Activated CD4-positive, alpha-beta T cell treated with anti-CD3 and anti-CD28 coated beads, Interleukin-2, amount 10 ng/mL, durations not matched to agents 24 days and 14 days (primary cell): ENCODE measurements around the gene CDKAL1. TPM values are rescaled to one million over a fixed set of nuclear protein-coding genes. Genes with fewer than 3 reads are reported as not detected.

Experiments
- DNase-seq: peaks from one replicate; pipeline ENCODE4 v3.0.0; 2022
- H3K27ac Mint-ChIP-seq: one replicate; pipeline ENCODE4 v1.8.0; 2022; ENCODE audit warnings: mild to moderate bottlenecking, mixed read lengths
- H3K27me3 Mint-ChIP-seq: one replicate; pipeline ENCODE4 v1.8.0; 2022; ENCODE audit warnings: mixed read lengths
- H3K36me3 Mint-ChIP-seq: one replicate; pipeline ENCODE4 v1.8.0; 2022; ENCODE audit warnings: low read depth, mild to moderate bottlenecking, mixed read lengths
- H3K4me1 Mint-ChIP-seq: one replicate; pipeline ENCODE4 v1.8.0; 2021; ENCODE audit warnings: mixed read lengths
- H3K4me3 Mint-ChIP-seq: one replicate; pipeline ENCODE4 v1.8.0; 2022; ENCODE audit warnings: mild to moderate bottlenecking, moderate library complexity, mixed read lengths
- H3K9me3 Mint-ChIP-seq: one replicate; pipeline ENCODE4 v1.8.0; 2021; ENCODE audit warnings: mixed read lengths
- intact Hi-C: fragments of 100-400 bp; cut with micrococcal nuclease; formaldehyde crosslinking; loops from one replicate; pipeline ENCODE4 v1.15.1; 2023
- total RNA-seq: library from RNA; stranded (reverse); gene quantifications from 2 replicates; pipeline ENCODE4 v1.2.3, GENCODE V29; 2022

CDKAL1 gene
- total RNA-seq, 1 donor from 2014 or later: 29.1 TPM

DNA sequence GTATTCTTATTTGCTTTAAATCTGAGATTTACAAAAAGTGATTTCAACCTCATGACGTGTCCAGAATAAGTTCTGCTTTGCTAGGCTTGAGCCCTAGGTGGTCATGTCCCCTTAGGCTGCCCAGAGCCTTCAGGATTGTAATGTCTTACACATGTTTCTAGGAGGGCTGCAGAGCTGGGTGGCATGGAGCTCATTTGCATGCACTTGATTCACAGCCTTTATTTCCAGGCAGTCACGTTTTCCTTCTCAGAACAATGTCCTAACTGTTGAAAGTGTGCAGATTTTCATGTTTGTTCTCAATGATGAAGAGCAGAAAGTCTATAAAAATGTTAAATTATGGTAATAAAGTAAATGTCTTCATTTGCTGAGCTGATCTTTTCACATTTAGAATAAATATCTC lies 610.7 kb downstream of the CDKAL1 start:
- no peak overlapping the region for H3K27ac Mint-ChIP-seq

DNA sequence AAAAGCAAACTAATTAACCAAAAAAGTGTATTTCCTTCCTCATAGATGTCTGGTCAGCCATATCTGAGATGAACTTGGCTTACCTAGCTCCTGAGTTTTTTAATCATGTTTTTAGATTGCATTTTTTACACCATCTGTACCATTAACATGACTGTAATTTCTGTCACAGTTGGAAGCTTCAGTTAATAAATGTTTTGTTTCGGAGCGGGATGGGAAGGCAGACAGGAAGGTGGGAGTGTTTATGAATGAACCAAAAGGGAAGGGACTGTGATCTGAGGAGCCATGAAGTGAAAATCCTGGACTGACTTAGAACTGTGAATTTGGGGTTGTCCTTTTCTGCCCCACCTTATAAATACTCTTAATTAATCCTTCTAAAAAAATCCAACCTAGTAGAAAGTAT lies 613.7 kb downstream of the CDKAL1 start:
- H3K36me3 Mint-ChIP-seq: no peaks in the 10 kb centered on the region
- H3K4me1 Mint-ChIP-seq: no peaks in the 10 kb centered on the region
- DNase-seq: no peak
- no peak overlapping the region for H3K4me3 Mint-ChIP-seq
- no peaks in the 10 kb centered on the region for H3K27me3 Mint-ChIP-seq
- H3K9me3 Mint-ChIP-seq: no peaks in the 10 kb centered on the region
- intact Hi-C loops: no loop called here
- H3K27ac Mint-ChIP-seq: no peak overlapping the region

More for the DNA sequence above, 610.7 kb downstream of the CDKAL1 start:
- intact Hi-C loops: no loop called here
- Mint-ChIP-seq H3K36me3 (peaks cover 7% of the 10 kb centered on the region), H3K27me3 (no peaks in the 10 kb centered on the region), H3K4me1 (no peaks in the 10 kb centered on the region), H3K9me3 (peaks cover 3% of the 10 kb centered on the region), H3K4me3 (no peak overlapping the region)
- no peak for DNase-seq

DNA sequence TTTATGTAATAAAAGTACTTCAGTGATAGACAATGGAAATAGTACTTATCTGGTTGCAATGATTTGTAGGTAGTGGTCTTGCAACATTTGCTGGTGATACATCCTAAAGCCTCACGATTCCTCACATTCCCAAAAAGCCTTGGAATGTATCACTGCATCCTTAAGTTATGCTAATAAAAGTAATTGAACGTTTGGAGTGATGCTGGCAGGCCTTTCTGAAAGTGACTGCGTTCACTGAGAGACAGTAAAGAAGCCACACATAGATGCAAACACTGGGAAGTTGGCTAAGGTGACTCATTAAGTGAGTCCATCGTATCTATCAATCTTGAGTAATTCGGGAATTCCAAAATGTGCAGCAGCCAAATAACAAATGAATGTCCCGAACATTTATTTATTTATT lies 615.2 kb downstream of the CDKAL1 start:
- Mint-ChIP-seq H3K27me3 (no peaks in the 10 kb centered on the region), H3K36me3 (no peaks in the 10 kb centered on the region)

DNA sequence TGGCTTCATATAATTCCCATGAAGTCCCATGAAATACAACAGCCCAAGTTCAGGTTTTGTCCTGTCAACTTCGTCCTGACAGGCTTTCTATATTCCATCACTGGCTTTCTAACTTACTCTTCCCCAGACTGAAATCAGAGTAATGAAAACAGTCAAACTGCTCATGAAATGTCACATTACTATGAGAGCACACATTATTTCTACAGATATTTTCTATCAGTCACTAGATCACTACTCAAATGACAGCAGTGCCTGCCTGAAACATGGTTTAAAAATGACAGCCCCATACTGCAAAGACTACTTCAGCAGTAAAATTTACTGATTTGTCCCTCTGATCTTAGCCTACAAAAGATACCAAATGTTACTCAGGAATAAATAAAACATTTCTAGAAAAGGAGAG lies 616.4 kb downstream of the CDKAL1 start:
- Mint-ChIP-seq H3K9me3 (no peaks in the 10 kb centered on the region), H3K36me3 (no peaks in the 10 kb centered on the region), H3K27ac (no peak overlapping the region), H3K27me3 (no peaks in the 10 kb centered on the region), H3K4me1 (no peaks in the 10 kb centered on the region), H3K4me3 (no peak overlapping the region)
- no peak for DNase-seq
- intact Hi-C loops: loop anchor here (10.0 kb wide), 1 partner anchor 236 kb away; no protein-coding TSS in a partner anchor

More for the DNA sequence above, 615.2 kb downstream of the CDKAL1 start:
- Mint-ChIP-seq H3K27ac (no peak overlapping the region), H3K4me1 (no peaks in the 10 kb centered on the region), H3K9me3 (no peaks in the 10 kb centered on the region), H3K4me3 (no peak overlapping the region)
- no peak for DNase-seq
- intact Hi-C loops: no loop called here

DNA sequence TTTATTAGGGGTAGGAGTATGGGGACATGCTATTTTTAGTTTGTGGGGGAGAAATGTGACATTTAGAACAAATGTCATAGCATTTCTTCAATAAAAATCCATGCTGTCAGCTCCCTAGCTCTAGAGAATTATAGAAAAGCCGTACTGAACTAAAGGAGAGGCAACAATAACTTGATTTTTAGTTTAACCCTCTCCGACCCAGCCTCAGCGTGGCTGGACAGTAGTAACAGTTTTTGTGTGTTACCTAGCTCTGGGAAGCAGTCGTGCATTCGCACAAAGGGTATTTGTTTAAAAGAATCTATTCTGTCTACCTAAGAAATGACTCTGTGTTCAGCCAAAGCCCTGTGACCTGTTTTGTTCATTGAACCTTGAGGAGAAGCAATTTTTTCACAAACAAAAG lies 616.9 kb downstream of the CDKAL1 start:
- no peak for DNase-seq
- no peak overlapping the region for H3K27ac Mint-ChIP-seq
- H3K4me3 Mint-ChIP-seq: no peak overlapping the region
- H3K4me1 Mint-ChIP-seq: no peaks in the 10 kb centered on the region
- no peaks in the 10 kb centered on the region for H3K9me3 Mint-ChIP-seq
- no peaks in the 10 kb centered on the region for H3K27me3 Mint-ChIP-seq
- no peaks in the 10 kb centered on the region for H3K36me3 Mint-ChIP-seq
- intact Hi-C loops: loop anchor here (10.0 kb wide), 1 partner anchor 236 kb away; no protein-coding TSS in a partner anchor

DNA sequence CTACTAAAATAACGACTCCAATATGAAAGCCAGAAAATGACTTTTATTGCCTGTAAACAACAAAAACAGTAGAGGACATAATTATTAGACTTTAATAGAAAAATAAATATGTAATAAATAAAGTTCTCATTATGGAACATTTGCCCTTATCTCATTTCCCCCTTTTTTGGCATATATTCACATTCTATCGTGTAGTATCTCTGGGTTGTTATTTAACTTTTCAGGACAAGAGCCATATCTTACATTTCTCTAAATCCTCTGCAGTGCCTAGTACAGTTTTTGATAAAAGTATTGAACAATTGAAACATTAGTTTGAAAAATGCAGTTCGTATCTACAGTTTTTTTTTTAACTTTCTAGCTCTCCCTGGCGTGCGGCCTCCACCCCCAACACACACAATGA lies 617.3 kb downstream of the CDKAL1 start:
- Mint-ChIP-seq H3K4me3 (no peak overlapping the region), H3K27me3 (no peaks in the 10 kb centered on the region), H3K4me1 (no peaks in the 10 kb centered on the region), H3K36me3 (no peaks in the 10 kb centered on the region), H3K27ac (no peak overlapping the region), H3K9me3 (no peaks in the 10 kb centered on the region)
- intact Hi-C loops: loop anchor here (10.0 kb wide), 1 partner anchor 237 kb away; no protein-coding TSS in a partner anchor
- DNase-seq: no peak

DNA sequence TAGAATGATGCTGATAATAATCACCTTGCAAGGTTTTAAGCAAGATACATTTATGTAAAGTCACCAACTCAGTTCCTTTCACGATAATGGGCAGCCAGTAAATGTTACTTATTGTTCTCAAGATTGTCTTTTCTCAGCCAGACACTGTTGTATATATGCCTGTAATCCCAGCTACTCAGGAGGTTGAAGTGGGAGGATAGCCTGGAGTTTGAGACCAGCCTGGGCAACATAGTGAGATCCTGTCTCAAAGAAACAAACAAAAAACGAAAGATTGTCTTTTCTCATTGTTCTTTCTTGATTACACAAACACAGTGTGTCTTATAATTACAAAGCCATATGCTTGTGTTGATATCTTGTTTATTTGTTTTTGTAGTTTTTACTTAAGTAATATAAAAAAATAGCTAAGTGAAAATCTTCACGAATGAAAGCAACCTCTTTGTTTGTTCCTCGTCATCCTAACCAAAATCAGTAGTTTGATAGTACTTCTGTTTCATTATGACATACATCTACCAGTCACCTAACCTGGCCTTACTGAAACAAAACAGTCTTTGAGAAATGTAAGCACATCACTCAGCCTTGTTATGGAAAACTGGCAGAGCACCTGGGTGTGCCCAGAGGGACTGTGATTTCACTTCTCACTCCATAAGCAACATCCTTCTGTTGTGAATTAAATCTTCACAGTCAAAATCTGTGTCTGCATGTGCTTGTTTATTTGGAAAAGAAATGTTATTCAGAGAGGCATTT lies 623.1 kb downstream of the CDKAL1 start:
- intact Hi-C loops: loop anchor here (5.0 to 10.0 kb wide), 2 partner anchors 243 to 430 kb away; no protein-coding TSS in a partner anchor
- no peak for DNase-seq
- Mint-ChIP-seq H3K36me3 (no peaks in the 10 kb centered on the region), H3K27ac (no peak overlapping the region), H3K4me3 (no peak overlapping the region), H3K4me1 (peaks cover 8% of the 10 kb centered on the region), H3K27me3 (no peaks in the 10 kb centered on the region), H3K9me3 (no peaks in the 10 kb centered on the region)

DNA sequence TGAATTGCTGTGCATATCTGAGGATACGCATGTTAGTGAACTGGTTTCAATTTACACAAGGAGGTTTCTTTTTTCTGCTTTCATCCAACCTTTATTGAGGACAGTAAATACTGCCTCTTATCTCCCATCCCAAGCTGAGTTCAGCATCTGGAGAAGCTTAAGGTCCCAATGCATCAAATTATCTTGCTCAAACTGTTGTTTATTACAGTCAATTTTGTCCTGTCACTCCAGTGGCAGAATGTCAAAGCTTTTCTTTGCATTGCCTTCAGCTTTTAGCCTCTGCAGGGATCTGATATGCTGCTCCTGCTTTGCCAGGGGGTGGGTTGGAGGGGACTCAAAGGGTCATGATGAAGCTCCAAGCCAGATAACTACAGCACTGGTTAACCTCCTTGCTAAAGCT lies 623.9 kb downstream of the CDKAL1 start:
- no peak overlapping the region for H3K4me3 Mint-ChIP-seq
- H3K36me3 Mint-ChIP-seq: no peaks in the 10 kb centered on the region
- intact Hi-C loops: loop anchor here (5.0 to 10.0 kb wide), 2 partner anchors 243 to 429 kb away; no protein-coding TSS in a partner anchor
- peaks cover 14% of the 10 kb centered on the region for H3K4me1 Mint-ChIP-seq
- H3K27me3 Mint-ChIP-seq: no peaks in the 10 kb centered on the region
- no peak overlapping the region for H3K27ac Mint-ChIP-seq
- no peak for DNase-seq
- H3K9me3 Mint-ChIP-seq: no peaks in the 10 kb centered on the region

DNA sequence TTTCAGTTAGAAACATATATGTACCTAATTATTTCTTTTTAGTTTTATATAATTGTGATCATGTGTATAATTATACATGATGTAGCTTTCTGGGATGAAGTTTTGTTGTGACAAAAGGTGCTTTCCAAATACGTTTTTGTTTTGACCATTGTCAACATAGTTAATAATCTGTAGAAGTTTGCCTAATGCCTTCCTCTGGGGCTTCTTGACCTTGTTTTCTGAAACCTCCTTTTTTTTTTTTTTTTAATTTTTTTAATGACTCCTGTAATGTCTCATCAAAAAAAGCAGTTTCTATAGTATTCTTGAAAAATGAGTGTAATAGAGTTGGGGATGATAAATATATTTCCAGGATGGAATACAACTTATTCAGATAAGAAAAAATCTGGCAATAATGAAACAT lies 624.6 kb downstream of the CDKAL1 start:
- H3K9me3 Mint-ChIP-seq: no peaks in the 10 kb centered on the region
- intact Hi-C loops: loop anchor here (5.0 to 10.0 kb wide), 2 partner anchors 244 to 428 kb away; no protein-coding TSS in a partner anchor
- H3K27ac Mint-ChIP-seq: no peak overlapping the region
- H3K4me1 Mint-ChIP-seq: peaks cover 19% of the 10 kb centered on the region
- DNase-seq: no peak
- H3K4me3 Mint-ChIP-seq: no peak overlapping the region
- H3K36me3 Mint-ChIP-seq: no peaks in the 10 kb centered on the region
- no peaks in the 10 kb centered on the region for H3K27me3 Mint-ChIP-seq

DNA sequence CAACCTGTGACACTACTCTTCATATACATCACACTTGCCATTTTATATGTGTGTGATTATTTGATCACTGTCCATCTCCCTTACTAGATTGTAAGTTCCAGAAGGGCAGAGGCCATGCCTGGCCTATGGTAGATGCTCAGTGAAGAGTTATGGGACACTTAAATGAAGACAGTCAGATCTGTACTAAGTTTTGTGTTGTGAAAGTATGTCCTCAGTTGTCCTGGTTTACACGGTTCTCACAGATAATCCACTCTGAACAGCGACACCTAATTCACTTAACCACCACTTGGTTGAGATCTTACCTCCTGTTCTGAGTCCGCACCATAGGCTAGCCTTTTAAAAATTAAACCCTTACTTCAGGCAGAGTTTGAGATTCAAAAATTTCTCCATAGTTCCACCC lies 625.2 kb downstream of the CDKAL1 start:
- no peaks in the 10 kb centered on the region for H3K9me3 Mint-ChIP-seq
- H3K36me3 Mint-ChIP-seq: no peaks in the 10 kb centered on the region
- no peak overlapping the region for H3K27ac Mint-ChIP-seq
- DNase-seq: no peak
- peaks cover 21% of the 10 kb centered on the region for H3K4me1 Mint-ChIP-seq
- H3K27me3 Mint-ChIP-seq: no peaks in the 10 kb centered on the region
- intact Hi-C loops: loop anchor here (5.0 to 10.0 kb wide), 2 partner anchors 245 to 428 kb away; no protein-coding TSS in a partner anchor
- no peak overlapping the region for H3K4me3 Mint-ChIP-seq

DNA sequence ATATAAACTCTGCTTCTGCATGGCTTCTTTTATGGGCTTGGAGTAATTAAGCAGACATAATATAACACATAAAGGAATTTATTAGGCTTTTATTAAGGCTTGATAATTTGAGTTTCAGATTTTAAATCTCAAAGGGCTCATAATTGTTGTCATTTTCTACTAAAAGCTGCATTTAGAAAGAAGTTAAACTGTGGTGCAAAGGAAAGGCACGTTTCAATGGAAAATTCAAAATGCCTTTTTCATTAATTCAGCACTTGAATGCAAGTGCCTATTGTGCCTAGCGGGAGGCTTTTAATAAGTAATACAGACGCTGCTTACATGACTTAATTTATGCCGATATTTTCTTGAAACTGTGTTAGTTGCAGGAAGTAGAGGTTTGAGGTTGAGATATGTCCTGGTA lies 627.5 kb downstream of the CDKAL1 start:
- Mint-ChIP-seq H3K9me3 (peaks cover 5% of the 10 kb centered on the region), H3K27ac (no peak overlapping the region), H3K4me1 (peaks cover 35% of the 10 kb centered on the region), H3K4me3 (no peak overlapping the region), H3K36me3 (no peaks in the 10 kb centered on the region), H3K27me3 (no peaks in the 10 kb centered on the region)
- intact Hi-C loops: no loop called here
- DNase-seq: no peak

DNA sequence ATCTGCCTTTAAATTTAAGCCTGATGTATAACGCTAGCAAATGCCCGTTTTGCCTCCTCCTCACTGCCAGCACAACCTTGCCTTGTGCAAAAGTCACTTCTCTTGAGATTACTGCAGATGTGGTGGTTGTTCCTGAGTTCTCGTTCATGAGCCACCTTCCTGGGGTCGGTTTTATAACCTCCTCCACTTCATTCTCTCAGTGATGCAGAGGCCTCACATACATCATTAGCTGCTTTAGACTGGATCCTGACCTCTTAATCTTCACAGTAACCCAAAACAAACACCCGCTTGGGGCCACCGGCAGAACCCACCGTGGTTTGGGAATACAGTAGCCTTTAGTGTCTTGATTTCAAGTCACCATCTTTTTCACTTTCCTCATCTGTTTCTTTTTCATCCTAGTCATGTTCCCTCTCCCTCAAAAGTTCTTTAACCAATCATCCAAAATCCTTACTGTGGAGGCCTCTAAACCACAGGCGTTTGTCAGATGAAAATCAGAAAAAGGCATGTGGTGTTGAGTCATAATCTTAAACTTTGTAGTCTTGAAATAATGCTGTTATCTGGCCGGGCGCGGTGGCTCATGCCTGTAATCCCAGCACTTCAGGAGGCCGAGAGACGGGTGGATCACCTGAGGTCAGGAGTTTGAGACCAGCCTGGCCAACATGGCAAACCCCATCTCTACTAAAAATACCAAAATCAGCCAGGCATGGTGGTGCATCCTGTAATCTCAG lies 629.0 kb downstream of the CDKAL1 start:
- Mint-ChIP-seq H3K36me3 (no peaks in the 10 kb centered on the region), H3K27me3 (no peaks in the 10 kb centered on the region), H3K27ac (no peak overlapping the region), H3K9me3 (peaks cover 5% of the 10 kb centered on the region), H3K4me3 (no peak overlapping the region), H3K4me1 (peaks cover 32% of the 10 kb centered on the region)
- no peak for DNase-seq
- intact Hi-C loops: no loop called here

DNA sequence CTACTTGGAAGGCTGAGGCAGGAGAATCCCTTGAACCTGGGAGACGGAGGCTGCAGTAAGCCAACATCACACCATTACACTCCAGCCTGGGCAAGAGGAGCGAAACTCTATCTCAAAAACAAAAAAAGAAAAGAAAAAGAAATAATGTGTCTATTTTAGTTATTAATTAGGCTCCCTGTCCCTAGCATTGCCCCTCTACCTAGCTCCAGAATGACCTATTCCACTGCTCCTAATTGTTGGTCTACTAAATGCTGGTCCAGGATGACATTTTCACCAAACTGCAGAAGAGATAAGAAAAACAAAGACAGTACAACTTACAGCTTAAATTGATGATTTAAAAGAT lies 629.6 kb downstream of the CDKAL1 start:
- Mint-ChIP-seq H3K27ac (no peak overlapping the region), H3K9me3 (peaks cover 5% of the 10 kb centered on the region), H3K4me1 (peaks cover 32% of the 10 kb centered on the region), H3K36me3 (peaks cover 1% of the 10 kb centered on the region), H3K27me3 (no peaks in the 10 kb centered on the region), H3K4me3 (no peak overlapping the region)
- DNase-seq: no peak
- intact Hi-C loops: no loop called here

DNA sequence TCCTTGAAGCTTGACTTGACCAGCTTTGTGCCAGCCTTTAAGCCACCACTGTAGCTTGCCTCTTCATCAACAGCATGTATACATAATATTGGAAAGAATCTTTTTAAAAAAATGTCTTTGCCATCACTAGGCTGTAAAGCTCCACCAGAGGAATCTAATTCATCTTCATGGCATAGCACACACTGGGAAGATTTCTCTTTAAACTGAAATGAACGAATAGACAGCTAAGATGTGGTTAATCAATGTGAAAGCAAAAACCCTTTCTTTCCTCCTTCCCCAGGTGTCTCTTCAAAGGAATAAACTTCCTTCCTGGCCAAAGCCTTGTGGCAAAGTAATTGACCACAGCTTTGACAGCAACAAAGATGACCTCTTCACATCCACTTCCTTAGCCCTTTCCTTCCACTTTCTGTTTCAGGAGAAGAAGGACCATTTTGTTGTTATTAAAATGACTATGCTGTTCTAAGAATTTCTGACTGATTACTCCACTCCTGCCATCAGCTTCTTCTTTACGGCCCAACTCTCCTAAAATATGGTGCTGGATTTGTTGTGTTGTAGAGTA lies 630.6 kb downstream of the CDKAL1 start:
- Mint-ChIP-seq H3K4me3 (peak overlapping the region; percentile 4), H3K27ac (no peak overlapping the region), H3K9me3 (peaks cover 5% of the 10 kb centered on the region), H3K4me1 (peaks cover 32% of the 10 kb centered on the region), H3K27me3 (no peaks in the 10 kb centered on the region), H3K36me3 (peaks cover 3% of the 10 kb centered on the region)
- peak; percentile 69 for DNase-seq
- intact Hi-C loops: no loop called here
